DMS153 treated with DMSO at 0.1 percent for 48 hours (cell line): ENCODE results near the gene ABCA12.

Source experiments
- DNase-seq: peaks from one replicate; lab custom pipeline; 2025; ENCODE audit not compliant: unreplicated experiment; lab: John Stamatoyannopoulos, UW

The ABCA12 gene

GRCh38 chr2:214989187-214989586 is 149.2 kb downstream of the ABCA12 start:
- DNase-seq: no peak

- DNase-seq: no peak
These were observed 151.2 kb downstream of the ABCA12 start for GRCh38 chr2:214987261-214987660.

- DNase-seq: no peak
These were observed 152.8 kb downstream of the ABCA12 start for GRCh38 chr2:214985619-214986018.

GRCh38 chr2:214966420-214966819 is 172.0 kb downstream of the ABCA12 start:
- no peak for DNase-seq

- no peak for DNase-seq
These were observed 177.7 kb downstream of the ABCA12 start for GRCh38 chr2:214960677-214961076.

- no peak for DNase-seq
These were observed 191.5 kb downstream of the ABCA12 start for GRCh38 chr2:214946949-214947348.

GRCh38 chr2:214934006-214934405 is 204.4 kb downstream of the ABCA12 start:
- DNase-seq: no peak

- no peak for DNase-seq
These were observed 233.8 kb downstream of the ABCA12 start for GRCh38 chr2:214904634-214905033.

- DNase-seq: no peak
These were observed 234.2 kb downstream of the ABCA12 start for GRCh38 chr2:214904176-214904575.

GRCh38 chr2:214902286-214902685 is 236.1 kb downstream of the ABCA12 start:
- DNase-seq: peak; percentile 77

- DNase-seq: peak; percentile 38
These were observed 238.7 kb downstream of the ABCA12 start for GRCh38 chr2:214899751-214900150.

GRCh38 chr2:214896274-214896673 is 242.2 kb downstream of the ABCA12 start:
- DNase-seq: no peak

GRCh38 chr2:214895469-214895868 is 243.0 kb downstream of the ABCA12 start:
- DNase-seq: no peak

- no peak for DNase-seq
These were observed 249.1 kb downstream of the ABCA12 start for GRCh38 chr2:214889301-214889700.

GRCh38 chr2:214881647-214882202 is 256.7 kb downstream of the ABCA12 start:
- no peak for DNase-seq
